IMR-90 (cell line): ENCODE results near the gene ATP6V0E2. TPM values are rescaled to one million over a fixed set of nuclear protein-coding genes. Genes with fewer than 3 reads are reported as not detected.

Experiments
- ATAC-seq: fragments of 200-7000 bp; cut with Tn5 transposase; 2 replicates; pipeline ENCODE4 v1.9.1; 2020; ENCODE audit warnings: low read depth, mild to moderate bottlenecking, moderate library complexity
- BruUV-seq: library from RNA; stranded (reverse); fragments of 400-500 nt; replicated peaks from 2 replicates; lab custom pipeline; 2021; lab: Mats Ljungman, UMichigan
- CTCF ChIA-PET: fragments of 300-600 bp; formaldehyde crosslinking; extraction: SDS; loops from one replicate; lab custom pipeline; 2021; ENCODE audit warnings: antibody characterized with exemption; lab: Yijun Ruan, JAX
- POLR2A ChIA-PET: fragments of 300-600 bp; sonication (Branson Sonifier 250); formaldehyde crosslinking; loops from one replicate; lab custom pipeline; 2022; ENCODE audit warnings: antibody characterized with exemption; ENCODE audit not compliant: unreplicated experiment; lab: Charles Lee
- DNase-seq: peaks from one replicate; pipeline ENCODE4 v3.0.0; 2013
- H2AFZ ChIP-seq: replicated peaks from 2 replicates; pipeline ENCODE3; 2013; ENCODE audit warnings: low read length, mild to moderate bottlenecking; ENCODE audit not compliant: poor library complexity
- H2AK5ac ChIP-seq: 2 replicates; pipeline ENCODE4 v1.6.1; 2013; ENCODE audit warnings: low read depth, low read length, inconsistent platforms
- H2AK9ac ChIP-seq: replicated peaks from 2 replicates; pipeline ENCODE3; 2013; ENCODE audit warnings: mild to moderate bottlenecking, low read depth, low read length, moderate library complexity; ENCODE audit not compliant: poor library complexity
- H2BK120ac ChIP-seq: 2 replicates; pipeline ENCODE4 v1.6.1; 2013; ENCODE audit warnings: low read depth, low read length, inconsistent platforms
- H2BK15ac ChIP-seq: 3 replicates; pipeline ENCODE4 v1.6.1; 2013; ENCODE audit warnings: low read depth, low read length, inconsistent platforms
- H2BK20ac ChIP-seq: 2 replicates; pipeline ENCODE4 v1.6.1; 2013; ENCODE audit warnings: low read depth, mild to moderate bottlenecking, inconsistent platforms, low read length, moderate library complexity
- H2BK5ac ChIP-seq: 2 replicates; pipeline ENCODE4 v1.6.1; 2013; ENCODE audit warnings: mild to moderate bottlenecking, low read depth, low read length, inconsistent platforms; ENCODE audit not compliant: poor library complexity, severe bottlenecking
- H3K14ac ChIP-seq: replicated peaks from 2 replicates; pipeline ENCODE4 v1.6.1; 2013; ENCODE audit warnings: low read depth, low read length, inconsistent platforms
- H3K18ac ChIP-seq: 2 replicates; pipeline ENCODE4 v1.6.1; 2013; ENCODE audit warnings: low read depth, low read length, control low read depth
- H3K23ac ChIP-seq: 2 replicates; pipeline ENCODE4 v1.6.1; 2013; ENCODE audit warnings: low read depth, low read length, inconsistent platforms
- H3K27ac ChIP-seq: 2 replicates; pipeline ENCODE4 v1.5.1; 2013; ENCODE audit warnings: mild to moderate bottlenecking, control low read depth, low read length; ENCODE audit not compliant: insufficient read depth
- H3K27me3 ChIP-seq: 2 replicates; pipeline ENCODE4 v1.6.1; 2013; ENCODE audit warnings: low read length; ENCODE audit not compliant: control insufficient read depth, insufficient read depth
- H3K36me3 ChIP-seq: 2 replicates; pipeline ENCODE4 v1.6.1; 2013; ENCODE audit warnings: low read length, mixed read lengths; ENCODE audit not compliant: control insufficient read depth, insufficient read depth
- H3K4ac ChIP-seq: 2 replicates; pipeline ENCODE4 v1.6.1; 2013; ENCODE audit warnings: low read depth, low read length, inconsistent platforms
- H3K4me1 ChIP-seq: 2 replicates; pipeline ENCODE4 v1.6.1; 2013; ENCODE audit warnings: low read length, mixed read lengths; ENCODE audit not compliant: control insufficient read depth, insufficient read depth
- H3K4me2 ChIP-seq: 2 replicates; pipeline ENCODE4 v1.6.1; 2013; ENCODE audit warnings: low read depth, mild to moderate bottlenecking, control low read depth, low read length, moderate library complexity
- H3K4me3 ChIP-seq: 2 replicates; pipeline ENCODE4 v1.5.1; 2013; ENCODE audit warnings: low read depth, mild to moderate bottlenecking, control low read depth, low read length, moderate library complexity; ENCODE audit not compliant: insufficient read depth
- H3K56ac ChIP-seq: 2 replicates; pipeline ENCODE4 v1.6.1; 2013; ENCODE audit warnings: low read length, inconsistent platforms; ENCODE audit not compliant: insufficient read depth; ENCODE audit errors: extremely low read depth
- H3K79me1 ChIP-seq, 2 experiments: 2 replicates each; pipeline ENCODE4 v1.6.1; 2013; ENCODE audit warnings: low read length in 2 of 2, inconsistent platforms in 1 of 2, low read depth in 1 of 2
- H3K9ac ChIP-seq: 2 replicates; pipeline ENCODE4 v1.6.1; 2013; ENCODE audit warnings: low read depth, low read length, control low read depth
- H3K9me1 ChIP-seq: 2 replicates; pipeline ENCODE4 v1.6.1; 2013; ENCODE audit warnings: low read length, inconsistent platforms; ENCODE audit not compliant: insufficient read depth
- H3K9me3 ChIP-seq: 2 replicates; pipeline ENCODE4 v1.6.1; 2013; ENCODE audit warnings: low read length; ENCODE audit not compliant: control insufficient read depth, insufficient read depth
- H4K20me1 ChIP-seq: 2 replicates; pipeline ENCODE4 v1.6.1; 2013; ENCODE audit warnings: low read length, inconsistent platforms; ENCODE audit not compliant: insufficient read depth
- H4K5ac ChIP-seq: 2 replicates; pipeline ENCODE4 v1.6.1; 2013; ENCODE audit warnings: mild to moderate bottlenecking, low read depth, low read length, control low read depth
- H4K8ac ChIP-seq, 2 experiments: 2 replicates each; pipeline ENCODE4 v1.6.1; 2013; ENCODE audit warnings: low read depth in 2 of 2, low read length in 2 of 2, control low read depth in 1 of 2, inconsistent platforms in 1 of 2
- H4K91ac ChIP-seq: 2 replicates; pipeline ENCODE4 v1.6.1; 2013; ENCODE audit warnings: low read depth, low read length, inconsistent platforms; ENCODE audit not compliant: insufficient read depth
- CEBPB ChIP-seq: IDR thresholded peaks from 2 replicates; pipeline ENCODE4 v1.6.1; 2012; ENCODE audit warnings: low read depth, low read length, improper control_type of control experiment
- MXI1 ChIP-seq: IDR thresholded peaks from 2 replicates; pipeline ENCODE4 v1.6.1; 2012; ENCODE audit warnings: low read depth, mild to moderate bottlenecking, low read length, moderate library complexity, borderline replicate concordance
- POLR2A ChIP-seq: IDR thresholded peaks from 2 replicates; pipeline ENCODE4 v1.6.1; 2012; ENCODE audit warnings: mild to moderate bottlenecking, low read depth, low read length
- RAD21 ChIP-seq: IDR thresholded peaks from 2 replicates; pipeline ENCODE4 v1.6.1; 2012; ENCODE audit warnings: low read length, improper control_type of control experiment
- RCOR1 ChIP-seq: IDR thresholded peaks from 2 replicates; pipeline ENCODE4 v1.6.1; 2012; ENCODE audit warnings: mild to moderate bottlenecking, low read length, improper control_type of control experiment; ENCODE audit not compliant: insufficient replicate concordance
- RFX5 ChIP-seq: IDR thresholded peaks from 2 replicates; pipeline ENCODE4 v1.8.0; 2012; ENCODE audit warnings: low read depth, mild to moderate bottlenecking, low read length, moderate library complexity
- WGBS, 2 experiments: methylation state at CpG; one replicate each; pipeline versions ENCODE4 v1.1.5 to v1.1.7; 2013; ENCODE audit warnings: missing lambda C conversion rate in 2 of 2; ENCODE audit not compliant: insufficient read length in 1 of 2; ENCODE audit errors: extremely low coverage in 2 of 2; 5-methylcytosine and 5-hydroxymethylcytosine counted together
- dilution Hi-C: fragments of 300-500 bp; cut with HindIII; formaldehyde crosslinking; loops from one replicate; pipeline ENCODE4 v1.14.3; 2018; ENCODE audit warnings: low sequenced_read_pairs; ENCODE audit not compliant: unreplicated experiment
- in situ Hi-C: fragments of 300-500 bp; cut with MboI; formaldehyde crosslinking; loops from 3 replicates; pipeline ENCODE4 v1.14.3; 2019; ENCODE audit warnings: low sequenced_read_pairs, inconsistent platforms, mixed read lengths
- intact Hi-C: fragments of 100-400 bp; cut with micrococcal nuclease; formaldehyde crosslinking; loops from 2 replicates; pipeline ENCODE4 v1.10.0; 2022
- polyA plus RNA-seq, 3 experiments: library from polyadenylated mRNA; depleted of rRNA; stranded (reverse); fragments of >200 nt; gene quantifications; 2 replicates each; pipeline ENCODE4 v1.2.3, GENCODE V29; 2012; ENCODE audit warnings: low replicate concordance in 1 of 3
- total RNA-seq: library from RNA; depleted of rRNA; stranded (reverse); fragments of >200 nt; gene quantifications from 2 replicates; pipeline ENCODE4 v1.2.3, GENCODE V29; 2012

ATP6V0E2 gene
- total and polyA plus RNA-seq, 2 of the 4 experiments (the other 2 are of a cell fraction): 5.7 to 30.3 TPM

- no peak overlapping the region for H3K4me3 ChIP-seq
- dilution Hi-C loops (no loop called here), in situ Hi-C loops (loop anchor here (25.0 kb wide), 1 partner anchor 544 kb away; a partner anchor contains a TSS), intact Hi-C loops (no loop called here)
- ChIA-PET CTCF (interaction anchor here (0.5 to 1.1 kb wide), 2 partner anchors 16 to 19 kb away, joined by 3 read pairs; no protein-coding TSS in a partner anchor), POLR2A (no interaction called here)
- no peak overlapping the region for H3K4ac ChIP-seq
- H3K9ac ChIP-seq: no peak overlapping the region
- peaks cover 0 to 6% of the 10 kb centered on the region in 2 experiments; a peak in 1 of 4 replicates for H3K79me1 ChIP-seq
- no peak for DNase-seq
- H4K20me1 ChIP-seq: no peaks in the 10 kb centered on the region
- no peak for ATAC-seq
- no TSS peak for BruUV-seq
- no peak overlapping the region for H2AK5ac ChIP-seq
- H3K9me3 ChIP-seq: no peaks in the 10 kb centered on the region
- no peak overlapping the region for H3K14ac ChIP-seq
- no peak overlapping the region for H2BK20ac ChIP-seq
- H3K18ac ChIP-seq: no peak overlapping the region
- no peak overlapping the region for H4K5ac ChIP-seq
- no peak overlapping the region for H3K56ac ChIP-seq
- peaks cover 10% of the 10 kb centered on the region; the same call in 1 of the 2 replicates for H3K9me1 ChIP-seq
- no peak for TF ChIP-seq RAD21
- no peak for TF ChIP-seq POLR2A
- no peak for TF ChIP-seq MXI1
- no peak for TF ChIP-seq RCOR1
- TF ChIP-seq CEBPB: no peak
- TF ChIP-seq RFX5: no peak
- H2BK120ac ChIP-seq: no peak overlapping the region
- no peak overlapping the region for H4K91ac ChIP-seq
- no peak overlapping the region for H4K8ac ChIP-seq
- H3K4me2 ChIP-seq: no peak overlapping the region
- H3K27me3 ChIP-seq: no peaks in the 10 kb centered on the region
- H3K4me1 ChIP-seq: peaks cover 8% of the 10 kb centered on the region
- no peak overlapping the region for H2AFZ ChIP-seq
- no peak overlapping the region for H2BK15ac ChIP-seq
- no peak overlapping the region for H3K23ac ChIP-seq
- no peak overlapping the region for H3K27ac ChIP-seq
- H2BK5ac ChIP-seq: no peak overlapping the region
- peaks cover 19% of the 10 kb centered on the region for H3K36me3 ChIP-seq
- 90% methylated on average over 15 of the region's 25 CpGs; no CpG with 5 or more reads in 1 of the 2 experiments for WGBS, 2 experiments
- H2AK9ac ChIP-seq: no peak overlapping the region
Observed at GRCh38 chr7:149867762-149868622, 5.8 kb upstream of the ATP6V0E2 start.
